HG02623 (cell line): ENCODE data around the gene EXOSC5.
"Not testable (repeated sequence)": the region's sequence is repeated elsewhere in the genome, so short reads cannot be mapped to it uniquely, and the experiment has no call there.

Experiments
- ATAC-seq: cut with Tn5 transposase; IDR thresholded peaks from one replicate; pipeline ENCODE4 v1.9.1; 2021; ENCODE audit warnings: moderate library complexity; ENCODE audit not compliant: unreplicated experiment

The EXOSC5 gene

DNA sequence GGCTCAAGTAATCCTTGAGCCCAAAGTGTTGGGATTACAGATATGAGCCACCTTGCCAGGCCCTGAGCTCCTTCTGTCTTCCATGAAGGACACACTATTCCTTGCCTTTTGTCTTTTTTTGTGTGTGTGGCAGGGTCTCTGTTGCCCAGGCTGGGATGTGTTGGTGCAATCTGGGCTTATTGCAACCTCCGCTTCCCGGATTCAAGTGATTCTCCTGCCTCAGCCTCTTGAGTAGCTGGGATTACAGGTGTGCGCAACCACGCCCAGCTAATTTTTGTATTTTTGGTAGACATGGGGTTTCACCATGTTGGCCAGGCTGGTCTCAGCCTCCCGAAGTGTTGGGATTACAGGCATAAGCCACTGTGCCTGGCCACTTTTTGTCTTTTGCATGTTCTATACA, 11.7 kb upstream of the EXOSC5 start:
- ATAC-seq: not testable (repeated sequence)

- ATAC-seq: no peak
These were observed 11.1 kb upstream of the EXOSC5 start for GRCh38 chr19:41408256-41408655.

GRCh38 chr19:41407271-41407670, 10.1 kb upstream of the EXOSC5 start:
- no peak for ATAC-seq

DNA sequence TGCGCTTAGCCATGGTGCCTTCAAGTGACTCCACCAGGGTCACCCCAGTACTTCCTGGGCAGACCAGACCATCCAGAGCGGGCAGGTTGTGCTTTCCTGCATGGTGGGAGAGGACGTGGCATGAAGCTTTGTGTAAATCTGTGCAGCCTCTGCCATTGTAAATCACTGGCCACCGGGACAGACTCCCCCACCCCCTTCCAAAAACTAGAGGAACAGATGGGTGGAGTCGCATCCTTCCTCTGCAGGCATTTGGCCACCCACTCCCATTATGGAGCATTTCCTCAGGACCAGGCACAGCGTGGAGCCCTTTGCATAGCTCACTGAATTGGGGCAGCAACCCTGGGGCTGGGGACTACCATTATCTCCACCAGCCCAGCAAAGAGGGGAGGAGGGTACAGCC, 8.6 kb upstream of the EXOSC5 start:
- ATAC-seq: no peak

DNA sequence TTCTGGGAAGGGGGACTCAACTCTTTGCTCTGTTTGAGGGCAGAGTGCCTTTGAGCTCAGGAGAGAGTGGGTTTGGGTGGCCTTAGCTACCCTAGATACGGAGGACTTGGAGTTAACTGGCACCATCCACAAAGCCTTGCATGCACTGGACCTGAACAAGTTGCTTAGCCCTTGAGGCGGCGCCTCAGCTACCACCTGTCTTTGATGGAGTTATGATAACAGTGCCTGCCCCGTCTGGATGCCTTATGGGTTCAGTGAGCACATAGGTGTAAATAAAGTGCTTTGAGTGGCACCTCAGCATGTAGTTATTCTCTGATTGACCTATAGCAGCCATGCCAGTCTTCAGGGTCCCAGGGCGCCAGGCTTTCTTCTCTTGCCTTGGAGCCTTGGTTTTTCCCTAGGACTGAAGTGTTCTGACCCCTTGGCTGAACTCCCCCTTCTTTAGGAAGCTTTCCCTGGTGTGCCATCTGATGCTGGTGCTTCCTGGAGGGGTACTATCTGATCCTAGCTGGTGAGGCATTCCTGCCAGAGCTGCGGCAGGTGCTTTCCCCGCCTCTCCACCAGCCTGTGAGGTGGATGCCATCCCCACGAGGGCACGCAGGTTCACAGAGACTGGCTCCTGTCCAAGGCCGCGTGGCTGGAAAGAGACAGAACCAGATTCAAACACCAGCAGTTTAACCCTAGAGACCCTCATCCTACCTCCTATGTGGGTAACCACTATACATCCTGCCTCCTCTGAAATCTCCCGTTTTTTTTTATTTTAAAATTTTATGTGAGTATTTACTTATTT, 6.2 kb upstream of the EXOSC5 start:
- no peak for ATAC-seq

DNA sequence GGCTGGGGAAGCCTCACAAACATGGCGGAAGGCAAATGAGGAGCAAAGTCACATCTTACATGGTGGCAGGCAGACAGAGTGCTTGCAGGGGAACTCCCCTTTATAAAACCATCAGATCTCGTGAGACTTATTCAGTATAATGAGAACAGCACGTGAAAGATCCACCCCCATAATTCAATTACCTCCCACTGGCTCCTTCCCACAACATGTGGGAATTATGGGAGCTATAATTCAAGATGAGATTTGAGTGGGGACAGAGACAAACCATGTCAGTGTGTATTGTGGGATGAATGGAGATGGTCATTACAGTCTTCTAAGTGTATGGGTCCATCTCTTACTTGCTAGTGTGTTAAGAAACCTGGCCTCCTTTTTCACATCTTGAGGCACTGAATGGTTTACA, 4.9 kb upstream of the EXOSC5 start:
- ATAC-seq: no peak

DNA sequence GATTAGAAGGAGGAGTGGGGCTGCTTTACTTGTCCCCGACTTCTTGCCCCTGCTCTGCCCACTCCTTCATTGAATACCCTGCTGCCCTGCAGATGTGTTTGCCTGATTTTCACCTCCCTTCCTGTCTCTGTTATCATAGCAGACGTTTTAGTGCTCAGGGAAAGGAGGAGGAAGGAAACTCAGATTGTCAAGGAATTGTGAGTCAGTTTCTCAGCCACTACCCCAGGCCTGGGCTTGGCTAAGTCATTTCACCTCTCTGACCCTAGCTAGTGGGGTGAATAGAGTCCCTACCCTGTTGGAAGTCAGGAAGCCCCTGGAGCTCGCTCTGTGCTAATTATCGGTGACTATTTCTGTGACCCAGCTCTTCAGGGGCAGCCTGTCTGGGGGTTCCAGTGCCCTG, 4.3 kb upstream of the EXOSC5 start:
- ATAC-seq: no peak

DNA sequence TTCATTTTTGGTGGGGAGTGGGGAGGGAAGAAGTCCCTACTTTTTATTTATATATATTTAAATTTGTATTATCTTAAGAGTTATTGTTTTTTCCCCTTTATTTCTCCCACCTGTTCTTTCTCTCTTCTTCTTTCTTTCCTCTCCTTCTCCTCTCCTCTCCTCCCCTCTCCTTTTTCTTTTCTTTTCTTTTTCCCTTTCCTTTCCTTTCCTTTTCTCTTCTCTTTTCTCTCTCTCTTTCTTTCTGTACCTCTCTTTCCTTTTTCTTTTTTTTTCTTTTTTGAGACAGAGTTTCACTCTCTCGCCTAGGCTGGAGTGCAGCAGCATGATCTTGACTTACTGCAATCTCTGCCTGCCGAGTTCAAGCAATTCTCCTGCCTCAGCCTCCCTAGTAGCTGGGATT, 2.4 kb upstream of the EXOSC5 start:
- ATAC-seq: no peak

- no peak for ATAC-seq
These were observed 1.9 kb upstream of the EXOSC5 start for GRCh38 chr19:41399091-41399490.

DNA sequence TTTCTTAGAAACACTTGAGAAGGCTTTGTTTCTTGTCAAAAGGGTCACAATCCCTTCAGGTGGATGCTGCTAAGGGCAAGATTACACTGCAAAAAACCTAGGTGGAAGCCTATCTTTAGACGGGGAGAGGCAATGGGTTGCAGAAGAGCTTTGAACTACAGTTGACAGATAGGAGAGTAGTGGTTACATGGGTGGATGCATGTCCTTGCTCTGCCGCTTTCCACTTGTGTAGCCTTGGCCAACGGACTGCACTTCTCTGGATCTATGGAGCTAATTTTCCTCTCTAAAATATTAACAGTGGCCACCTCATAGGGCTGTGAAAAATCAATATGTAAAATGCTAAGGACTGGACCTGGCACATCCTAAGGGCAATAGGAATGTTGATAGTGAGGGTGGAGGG, 1.4 kb upstream of the EXOSC5 start:
- ATAC-seq: no peak

DNA sequence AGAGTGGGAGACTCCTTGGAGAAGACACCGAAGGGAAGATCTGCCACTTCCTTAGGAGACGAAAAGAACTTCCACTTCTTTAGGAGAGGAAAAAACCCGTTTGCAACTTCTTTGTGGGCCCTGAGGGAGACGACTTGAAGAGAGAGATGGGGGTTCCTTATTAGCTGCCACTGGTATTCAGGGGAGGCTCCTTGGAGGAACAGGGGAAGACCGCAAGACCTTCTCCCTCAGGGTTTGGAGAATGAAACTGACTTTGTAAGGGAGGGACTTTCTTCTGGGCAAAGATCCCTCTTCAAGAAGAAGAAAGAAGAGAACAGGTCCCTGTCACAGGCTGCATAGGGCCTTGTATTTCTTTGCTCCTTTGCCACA, 875 bp upstream of the EXOSC5 start:
- ATAC-seq: no peak

DNA sequence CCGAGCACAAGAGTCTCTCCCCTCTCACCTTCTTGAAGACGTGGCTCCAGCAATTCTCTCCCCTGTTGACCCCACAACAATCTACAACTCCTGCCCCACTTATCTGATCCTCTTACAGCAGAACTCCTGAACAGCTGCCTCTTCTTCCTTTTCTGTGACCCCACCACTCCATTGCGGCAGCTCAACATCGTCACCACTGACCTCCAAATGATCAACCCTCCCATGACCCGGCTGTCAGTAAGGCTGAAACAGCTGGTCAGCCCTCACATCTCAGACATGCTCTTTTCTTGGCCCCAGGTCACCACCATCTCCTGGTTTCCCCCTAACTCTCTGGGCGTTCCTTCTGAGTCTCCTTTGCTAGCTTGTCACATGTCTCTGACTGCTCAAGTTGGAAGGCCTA, 1.8 kb downstream of the EXOSC5 start:
- no peak for ATAC-seq

- ATAC-seq: no peak
These were observed 4.4 kb downstream of the EXOSC5 start for GRCh38 chr19:41392775-41393174.

DNA sequence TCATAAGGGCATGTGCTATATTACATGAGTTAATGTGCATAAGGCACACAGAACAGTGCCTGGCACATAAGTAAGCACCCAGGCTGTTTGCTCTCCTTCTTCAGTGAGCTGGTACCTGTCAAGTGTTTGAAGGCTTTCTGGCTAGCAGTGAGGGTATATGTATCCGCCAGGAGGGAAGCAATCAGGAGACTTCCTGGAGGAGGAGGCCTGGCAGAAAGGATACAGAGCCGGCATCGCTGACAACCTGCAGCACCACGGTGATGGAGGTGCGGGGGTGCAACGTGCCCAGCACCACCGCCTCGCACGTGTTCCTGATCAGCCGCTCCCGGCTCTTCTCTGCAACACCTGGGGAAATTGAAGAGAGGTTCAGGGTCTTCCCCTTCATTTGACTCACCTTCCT, 5.5 kb downstream of the EXOSC5 start:
- ATAC-seq: no peak

DNA sequence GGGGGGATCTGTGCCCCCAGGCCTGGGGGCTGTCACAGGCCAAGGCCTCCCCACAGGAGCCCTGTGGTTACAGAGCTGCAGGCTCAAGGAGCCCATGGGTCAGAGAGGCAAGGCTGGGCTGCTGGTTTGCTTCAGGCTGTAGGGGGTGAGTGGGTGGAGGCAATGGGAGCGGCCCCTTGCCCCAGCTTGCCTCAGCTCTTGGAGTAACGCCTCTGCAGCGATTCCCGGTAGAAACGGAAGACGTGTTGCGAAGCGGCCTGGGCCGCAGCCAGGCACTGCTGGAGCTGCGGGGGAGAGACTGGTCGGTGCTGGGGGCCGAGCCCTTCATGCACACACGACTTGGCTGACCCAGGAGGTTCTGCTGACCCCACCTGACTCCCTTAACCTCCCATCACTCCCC, 10.7 kb downstream of the EXOSC5 start:
- no peak for ATAC-seq

DNA sequence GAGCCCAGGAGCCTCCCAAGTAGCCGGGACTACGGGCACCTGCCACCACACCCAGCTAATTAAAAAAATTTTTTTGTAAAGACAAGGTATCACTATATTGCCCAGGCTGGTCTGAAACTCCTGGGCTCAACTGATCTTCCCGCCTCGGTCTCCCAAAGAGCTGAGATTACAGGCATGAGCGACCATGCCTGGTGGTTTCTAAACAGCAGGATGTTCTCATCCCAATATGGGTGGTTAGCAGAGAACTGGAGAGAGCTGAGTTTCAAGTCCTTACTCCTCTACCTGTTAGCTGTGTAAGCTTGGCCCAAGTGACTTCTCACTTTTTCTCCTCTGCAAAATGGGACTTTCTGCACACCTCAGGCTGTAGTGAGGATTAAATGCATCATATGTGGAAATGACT, 12.8 kb downstream of the EXOSC5 start:
- ATAC-seq: no peak

GRCh38 chr19:41381536-41381935, 15.6 kb downstream of the EXOSC5 start:
- not testable (repeated sequence) for ATAC-seq

- ATAC-seq: no peak
These were observed 19.0 kb downstream of the EXOSC5 start for GRCh38 chr19:41377977-41378709.

GRCh38 chr19:41376998-41377365, 20.2 kb downstream of the EXOSC5 start:
- ATAC-seq: no peak

- ATAC-seq: no peak
These were observed 20.7 kb downstream of the EXOSC5 start, which contains the start of gene TMEM91 for GRCh38 chr19:41376241-41376997. Gene TMEM91, plus strand, starts transcription at chr19:41376533. Its CDS starts 1,777 bp downstream, at chr19:41378310.

DNA sequence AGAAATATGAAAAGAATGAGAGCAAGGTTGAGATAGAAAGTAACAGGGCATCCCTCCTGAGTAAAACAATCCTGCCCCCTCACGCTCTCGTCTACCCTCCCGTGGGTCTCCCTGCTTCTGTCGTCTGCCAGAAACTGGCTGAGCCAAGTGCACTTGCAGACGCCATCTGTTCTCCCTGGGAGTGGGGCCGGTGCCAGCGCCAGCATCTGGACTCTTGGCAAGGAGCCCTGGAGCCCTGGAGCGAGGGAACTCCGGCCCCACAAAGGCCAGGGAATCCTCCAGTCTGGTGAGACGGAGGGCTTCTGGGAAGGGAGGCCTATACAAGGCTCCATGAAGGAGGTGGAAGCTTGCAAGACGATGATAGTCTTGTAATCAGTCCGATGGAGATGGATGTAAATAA, 23.2 kb downstream of the EXOSC5 start:
- no peak for ATAC-seq

DNA sequence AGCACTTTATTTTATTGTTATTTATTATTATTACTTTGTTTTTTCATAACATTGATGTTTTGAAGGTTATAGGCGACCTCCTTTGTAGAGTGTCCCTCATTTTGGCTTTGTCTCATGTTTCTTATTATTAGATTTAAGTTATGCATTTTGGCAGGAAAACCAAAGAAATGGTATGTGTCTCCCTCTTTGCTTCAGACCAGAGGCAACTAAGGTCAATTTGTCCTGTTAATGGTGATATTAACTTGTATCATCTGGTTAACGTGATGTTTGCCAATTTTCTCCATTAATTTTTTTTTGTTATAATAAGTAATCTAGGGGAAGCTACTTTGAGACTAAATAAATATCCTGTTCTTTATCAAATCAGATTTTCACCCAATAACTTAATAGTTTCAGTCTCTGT, 24.7 kb downstream of the EXOSC5 start:
- ATAC-seq: no peak
